OCI-LY3 (cell line): ENCODE results near the gene PHLDA1.

Source experiments
- H2AFZ ChIP-seq: fragments of 200-600, 300-600 bp; shearing (Covaris generic); 2 replicates; pipeline ENCODE4 v1.6.0; 2014; ENCODE audit warnings: antibody characterized with exemption, low read depth, low read length
- H3K27ac ChIP-seq: fragments of 200-600, 300-600 bp; sonication (generic); 2 replicates; pipeline ENCODE4 v1.5.1; 2014; ENCODE audit warnings: mild to moderate bottlenecking, low read length, moderate library complexity, mixed read lengths
- H3K27me3 ChIP-seq: fragments of 200-600, 300-600 bp; sonication (generic); 2 replicates; pipeline ENCODE4 v1.6.1; 2014; ENCODE audit warnings: low read depth, low read length, mixed read lengths
- H3K36me3 ChIP-seq: fragments of 200-600, 300-600 bp; sonication (generic); replicated peaks from 2 replicates; pipeline ENCODE3; 2014; ENCODE audit warnings: low read depth, low read length, mixed read lengths
- H3K4me1 ChIP-seq: fragments of 300-600, 200-600 bp; sonication (generic); 2 replicates; pipeline ENCODE4 v1.6.1; 2014; ENCODE audit warnings: low read length, mixed read lengths
- H3K4me2 ChIP-seq: fragments of 200-600, 300-600 bp; sonication (generic); 2 replicates; pipeline ENCODE4 v1.6.1; 2014; ENCODE audit warnings: low read length, mixed read lengths
- H3K4me3 ChIP-seq: fragments of 300-600, 200-600 bp; sonication (generic); 2 replicates; pipeline ENCODE4 v1.5.1; 2014; ENCODE audit warnings: antibody characterized with exemption, mild to moderate bottlenecking, low read length, moderate library complexity
- H3K79me2 ChIP-seq: fragments of 300-600, 200-600 bp; shearing (Covaris generic); 2 replicates; pipeline ENCODE4 v1.6.1; 2014; ENCODE audit warnings: mild to moderate bottlenecking, low read length, mixed read lengths
- H3K9ac ChIP-seq: fragments of 300-600, 200-600 bp; shearing (Covaris generic); 2 replicates; pipeline ENCODE4 v1.6.0; 2014; ENCODE audit warnings: mild to moderate bottlenecking, low read length, moderate library complexity
- H3K9me3 ChIP-seq: fragments of 200-600, 300-600 bp; shearing (Covaris generic); 2 replicates; pipeline ENCODE4 v1.6.1; 2014; ENCODE audit warnings: low read length, mixed read lengths; ENCODE audit not compliant: insufficient read depth
- H4K20me1 ChIP-seq: fragments of 200-600, 300-600 bp; sonication (generic); 2 replicates; pipeline ENCODE4 v1.6.1; 2016; ENCODE audit warnings: low read length, mixed read lengths; ENCODE audit not compliant: insufficient read depth
- EZH2phosphoT487 ChIP-seq: fragments of 200-600 bp; shearing (Covaris generic); IDR thresholded peaks from 2 replicates; pipeline ENCODE4 v1.6.1; 2018; ENCODE audit warnings: antibody characterized with exemption, mixed run types, low read depth
- TF ChIP-seq, protein P1 (sequence below): fragments of 200-600, 300-600 bp; sonication (generic); IDR thresholded peaks from 2 replicates; pipeline ENCODE4 v1.5.1; 2014; ENCODE audit warnings: antibody characterized with exemption, low read length, low read depth

Gene PHLDA1

DNA sequence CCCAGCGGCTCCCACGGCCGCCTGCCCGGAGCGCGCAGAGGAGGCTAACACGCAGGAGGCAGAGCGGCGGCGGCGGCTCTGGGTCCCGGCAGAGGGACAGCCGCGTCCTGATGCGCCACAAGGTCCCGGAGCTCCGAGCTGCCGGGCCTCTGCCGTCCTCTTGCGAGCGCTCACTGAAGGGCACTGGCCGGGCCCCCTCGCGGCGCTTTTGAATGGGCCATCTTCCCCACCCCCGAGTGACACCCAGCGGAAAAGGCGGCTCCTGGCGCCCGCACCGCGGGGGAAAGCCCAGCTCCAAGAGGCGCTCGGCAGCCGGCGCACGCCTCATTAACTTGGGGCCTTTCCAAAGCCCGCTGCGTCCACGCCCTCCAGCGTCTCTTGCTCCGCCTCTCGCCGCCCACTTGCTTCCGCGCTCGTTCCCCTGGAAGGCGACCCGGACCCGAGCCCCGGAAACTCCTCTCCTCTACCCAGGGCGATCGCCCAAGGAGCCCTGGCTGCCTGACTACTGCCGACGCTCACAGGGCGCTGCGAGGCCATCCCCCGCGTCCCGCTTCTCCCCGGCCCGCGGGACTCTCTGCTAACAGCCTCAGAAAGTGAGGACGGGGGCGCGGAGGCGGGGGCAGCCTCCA is at the start of gene PHLDA1:
PHLDA1 (minus strand) TSS at position 363 of the 629 bp plus-strand sequence.
- peak within 1 kb of the TSS; percentile 78 for H2AFZ ChIP-seq
- no peaks in the 10 kb centered on the region for H3K9me3 ChIP-seq
- H3K79me2 ChIP-seq = no peaks in the 10 kb centered on the region
- peaks cover 10% of the 10 kb centered on the region for H3K4me1 ChIP-seq
- H3K36me3 ChIP-seq = no peaks in the 10 kb centered on the region
- H4K20me1 ChIP-seq = no peaks in the 10 kb centered on the region
- peak within 1 kb of the TSS; percentile 95 for H3K4me2 ChIP-seq
- peak within 1 kb of the TSS; percentile 56 for H3K27ac ChIP-seq
- TF ChIP-seq, protein P1, sequence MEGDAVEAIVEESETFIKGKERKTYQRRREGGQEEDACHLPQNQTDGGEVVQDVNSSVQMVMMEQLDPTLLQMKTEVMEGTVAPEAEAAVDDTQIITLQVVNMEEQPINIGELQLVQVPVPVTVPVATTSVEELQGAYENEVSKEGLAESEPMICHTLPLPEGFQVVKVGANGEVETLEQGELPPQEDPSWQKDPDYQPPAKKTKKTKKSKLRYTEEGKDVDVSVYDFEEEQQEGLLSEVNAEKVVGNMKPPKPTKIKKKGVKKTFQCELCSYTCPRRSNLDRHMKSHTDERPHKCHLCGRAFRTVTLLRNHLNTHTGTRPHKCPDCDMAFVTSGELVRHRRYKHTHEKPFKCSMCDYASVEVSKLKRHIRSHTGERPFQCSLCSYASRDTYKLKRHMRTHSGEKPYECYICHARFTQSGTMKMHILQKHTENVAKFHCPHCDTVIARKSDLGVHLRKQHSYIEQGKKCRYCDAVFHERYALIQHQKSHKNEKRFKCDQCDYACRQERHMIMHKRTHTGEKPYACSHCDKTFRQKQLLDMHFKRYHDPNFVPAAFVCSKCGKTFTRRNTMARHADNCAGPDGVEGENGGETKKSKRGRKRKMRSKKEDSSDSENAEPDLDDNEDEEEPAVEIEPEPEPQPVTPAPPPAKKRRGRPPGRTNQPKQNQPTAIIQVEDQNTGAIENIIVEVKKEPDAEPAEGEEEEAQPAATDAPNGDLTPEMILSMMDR = peak; percentile 58
- TF ChIP-seq EZH2phosphoT487 = no peak
- H3K9ac ChIP-seq = peak within 1 kb of the TSS; percentile 90
- peaks cover 11% of the 10 kb centered on the region for H3K27me3 ChIP-seq
- peak within 1 kb of the TSS; percentile 92 for H3K4me3 ChIP-seq

DNA sequence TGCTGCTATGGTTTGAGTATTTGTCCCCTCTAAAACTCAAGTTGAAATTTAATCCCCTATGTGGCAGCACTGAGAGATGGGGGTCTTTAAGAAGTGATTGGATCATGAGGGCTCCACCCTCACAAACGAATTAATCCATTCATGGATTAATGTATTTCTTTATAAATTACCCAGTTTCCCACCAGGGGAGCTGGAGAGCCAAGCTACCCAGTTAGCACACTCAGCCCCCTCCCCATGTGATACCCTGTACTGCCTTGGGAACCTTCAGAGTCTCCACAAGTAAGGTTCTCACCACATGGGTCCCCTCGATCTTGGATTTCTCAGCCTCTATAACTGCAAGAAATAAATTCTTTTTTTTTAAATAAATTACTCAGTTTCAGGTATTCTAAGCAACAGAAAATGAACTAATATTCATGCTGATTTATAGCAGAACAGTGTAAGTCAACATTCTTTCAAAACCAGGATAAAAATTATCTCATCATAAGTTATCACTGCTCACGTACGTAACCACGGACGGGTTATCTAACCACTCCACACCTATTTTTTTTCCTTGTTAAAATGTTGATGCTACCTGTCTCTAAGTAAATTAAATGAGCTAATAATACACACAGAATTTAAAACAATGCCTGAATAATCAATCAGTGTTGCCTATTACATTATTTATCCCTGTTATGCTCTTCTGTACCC is 49.3 kb upstream of the PHLDA1 start:
- H4K20me1 ChIP-seq = peaks cover 78% of the 10 kb centered on the region
- no peak overlapping the region for H3K9ac ChIP-seq
- peak overlapping the region; percentile 94 for H3K4me2 ChIP-seq
- H3K36me3 ChIP-seq = peaks cover 32% of the 10 kb centered on the region
- H3K4me3 ChIP-seq = 0 out of 2 replicates have a peak overlapping the region, but pooled peaks have one; percentile 89
- no peak overlapping the region for H2AFZ ChIP-seq
- H3K27me3 ChIP-seq = no peaks in the 10 kb centered on the region
- H3K9me3 ChIP-seq = no peaks in the 10 kb centered on the region
- H3K27ac ChIP-seq = no peak overlapping the region
- H3K4me1 ChIP-seq = peaks cover 63% of the 10 kb centered on the region
- TF ChIP-seq, protein P1 = no peak; the same call in 1 of the 2 replicates
- TF ChIP-seq EZH2phosphoT487 = no peak
- peaks cover 86% of the 10 kb centered on the region for H3K79me2 ChIP-seq

DNA sequence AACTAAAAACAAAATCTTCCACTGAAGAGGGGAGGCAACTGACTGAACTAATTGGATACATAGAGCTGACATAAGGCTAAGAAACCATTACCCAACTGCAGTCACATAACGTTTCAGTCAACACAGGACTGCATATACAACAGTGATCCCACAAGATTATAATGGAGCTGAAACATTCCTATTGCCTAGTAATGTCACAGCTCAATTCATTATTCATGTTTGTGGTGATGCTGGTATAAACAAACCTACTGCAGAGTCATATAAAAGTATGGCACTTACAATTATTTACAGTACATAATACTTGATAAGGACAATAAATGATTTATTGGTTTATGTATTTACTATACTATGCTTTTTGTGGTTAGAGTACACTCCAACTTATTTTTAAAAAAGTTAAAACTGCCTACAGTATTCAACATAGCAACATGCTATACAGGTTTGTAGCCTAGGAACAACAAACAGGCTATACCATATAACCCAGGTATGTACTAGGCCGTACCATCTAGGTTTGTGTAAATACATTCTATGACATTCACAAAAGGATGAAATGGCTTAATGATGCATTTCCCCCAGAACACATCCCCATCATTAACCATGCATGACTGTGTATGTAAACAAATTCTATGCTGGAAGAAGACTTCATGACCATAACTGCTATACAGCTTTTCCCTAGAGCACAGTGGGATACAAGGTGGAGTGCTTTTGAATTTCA is 48.6 kb upstream of the PHLDA1 start:
- no peak overlapping the region for H3K9ac ChIP-seq
- peak overlapping the region; percentile 6; the same call in 1 of the 2 replicates for H3K4me3 ChIP-seq
- H3K79me2 ChIP-seq = peaks cover 93% of the 10 kb centered on the region
- H2AFZ ChIP-seq = no peak overlapping the region
- H3K4me2 ChIP-seq = peak overlapping the region; percentile 31
- H3K9me3 ChIP-seq = no peaks in the 10 kb centered on the region
- H3K27me3 ChIP-seq = no peaks in the 10 kb centered on the region
- peaks cover 85% of the 10 kb centered on the region for H4K20me1 ChIP-seq
- peaks cover 32% of the 10 kb centered on the region for H3K36me3 ChIP-seq
- TF ChIP-seq EZH2phosphoT487 = no peak
- TF ChIP-seq, protein P1 = no peak
- H3K4me1 ChIP-seq = peaks cover 61% of the 10 kb centered on the region
- H3K27ac ChIP-seq = no peak overlapping the region

DNA sequence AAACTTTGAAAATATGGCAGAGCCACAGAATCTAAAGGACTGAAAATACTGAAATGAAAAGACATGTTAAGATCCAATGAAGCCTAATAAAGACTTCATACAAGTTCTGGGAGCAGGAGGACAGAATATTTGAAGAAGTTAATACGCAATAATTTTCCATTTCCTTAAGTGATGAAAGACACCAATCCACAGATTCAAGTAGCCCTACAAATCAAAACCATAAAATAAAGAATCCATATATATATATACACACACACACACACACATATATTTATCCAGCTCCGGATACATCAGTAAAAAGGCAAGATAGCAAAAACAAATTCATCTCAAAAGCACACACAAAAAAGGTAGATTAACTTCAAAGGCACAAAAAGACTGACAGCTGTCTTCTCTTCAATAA is 47.2 kb upstream of the PHLDA1 start:
- Histone ChIP-seq H3K9ac (no peak overlapping the region), H2AFZ (no peak overlapping the region), H4K20me1 (peaks cover 99% of the 10 kb centered on the region), H3K4me2 (peak overlapping the region; percentile 31; the same call in 1 of the 2 replicates), H3K9me3 (no peaks in the 10 kb centered on the region), H3K36me3 (peaks cover 35% of the 10 kb centered on the region), H3K4me1 (peaks cover 69% of the 10 kb centered on the region), H3K4me3 (0 out of 2 replicates have a peak overlapping the region, but pooled peaks have one; percentile 0), H3K27ac (no peak overlapping the region), H3K79me2 (peaks cover 100% of the 10 kb centered on the region), H3K27me3 (no peaks in the 10 kb centered on the region)
- TF ChIP-seq EZH2phosphoT487 = no peak
